ENCODE data around the gene USP14.
"Not testable (repeated sequence)": the region's sequence is repeated elsewhere in the genome, so short reads cannot be mapped to it uniquely, and the experiment has no call there.

The USP14 gene

DNA sequence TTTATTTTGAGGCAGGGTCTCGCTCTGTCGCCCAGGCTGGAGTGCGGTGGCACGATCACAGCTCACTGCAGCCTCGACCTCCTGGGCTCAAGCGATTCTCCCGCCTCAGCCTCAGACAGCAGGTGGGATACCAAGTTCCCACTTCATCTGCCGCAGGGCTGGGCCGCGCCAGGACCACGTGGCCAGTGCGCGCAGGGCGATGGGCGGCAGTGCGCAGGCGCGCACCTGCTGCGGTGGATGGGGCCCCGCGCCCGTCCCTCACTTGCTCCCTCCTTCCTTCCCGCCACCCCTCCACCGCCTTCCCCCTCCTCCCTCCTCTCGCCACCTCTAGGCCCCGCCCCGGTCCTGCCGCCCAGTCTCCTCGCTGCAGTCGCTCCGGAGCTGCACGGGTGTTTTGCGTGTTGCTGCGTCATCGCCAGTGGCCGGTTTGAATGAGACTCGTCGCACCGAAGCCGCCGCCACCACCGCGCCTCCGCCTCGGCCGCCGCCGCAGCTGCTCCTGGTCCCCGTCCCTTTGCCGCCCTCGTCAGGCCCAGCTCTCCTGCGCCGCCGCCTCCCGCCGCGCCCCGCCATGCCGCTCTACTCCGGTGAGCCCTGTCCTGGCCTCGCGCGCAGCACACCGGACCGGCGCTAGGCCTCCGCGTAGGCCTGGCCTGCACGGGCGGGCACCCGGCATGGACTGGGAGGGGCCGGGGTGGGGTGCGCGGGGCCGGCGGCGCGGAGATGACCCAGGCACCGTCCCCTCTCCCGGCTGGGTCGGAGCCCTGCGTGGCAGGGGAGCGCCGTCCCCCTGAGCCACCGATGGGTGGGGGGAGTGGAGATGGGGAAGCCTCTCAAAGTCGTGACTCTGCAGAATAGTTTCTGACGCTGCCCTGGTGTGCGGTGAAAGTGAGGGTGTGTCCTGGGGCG lies at the start of gene USP14:
Gene USP14, plus strand, starts transcription at position 430 of the 909 bp plus-strand sequence. Its CDS starts 142 bp downstream, at position 572.
- peak; percentile 92 for DNase-seq

DNA sequence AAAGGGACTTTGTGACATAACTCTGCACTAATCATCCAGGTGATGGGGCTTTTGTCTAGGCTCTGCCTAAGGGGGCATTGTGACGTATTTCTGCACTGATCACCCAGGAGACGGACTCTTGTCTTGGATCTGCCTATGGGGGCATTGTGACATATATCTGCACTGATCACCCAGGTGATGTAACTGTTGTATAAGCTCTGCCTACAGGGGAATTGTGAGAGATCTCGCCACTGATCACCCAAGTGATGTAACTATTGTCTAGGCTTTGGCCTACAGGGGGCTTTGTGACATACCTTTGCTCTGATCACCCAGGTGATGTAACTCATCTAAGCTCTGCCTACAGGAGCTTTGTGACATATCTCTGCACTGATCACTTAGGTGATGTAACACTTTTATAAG lies 49.7 kb upstream of the USP14 start:
- DNase-seq, result not testable (repeated sequence)

DNA sequence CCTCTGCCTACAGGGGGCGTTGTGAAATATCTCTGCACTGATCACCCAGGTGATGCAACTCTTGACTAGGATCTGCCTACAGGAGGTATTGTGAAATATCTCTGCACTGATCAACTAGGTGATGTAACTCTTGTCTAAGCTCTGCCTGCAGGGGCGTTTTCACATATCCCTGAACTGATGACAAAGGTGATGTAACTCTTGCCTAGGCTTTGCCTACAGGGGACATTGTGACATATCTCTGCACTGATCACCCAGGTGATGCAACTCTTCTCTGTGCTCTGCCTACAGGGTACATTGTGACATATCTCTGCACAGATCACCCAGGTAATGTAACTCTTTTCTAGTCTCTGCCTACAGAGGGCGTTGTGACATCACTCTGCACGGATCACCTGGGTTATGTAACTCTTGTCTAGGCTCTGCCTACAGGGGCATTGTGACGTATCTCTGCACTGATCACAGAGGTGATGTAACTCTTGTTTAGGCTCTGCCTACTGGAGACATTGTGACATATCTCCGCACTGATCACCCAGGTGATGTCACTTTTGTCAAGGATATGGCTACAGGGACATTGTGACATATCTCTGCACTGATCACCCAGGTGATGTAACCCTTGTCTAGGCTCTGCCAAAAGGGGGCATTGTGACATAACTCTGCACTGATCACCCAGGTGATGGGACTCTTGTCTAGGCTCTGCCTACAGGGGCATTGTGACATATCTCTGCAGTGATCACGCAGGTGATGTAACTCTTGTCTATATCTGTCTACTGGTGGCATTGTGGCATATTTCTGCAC lies 49.0 kb upstream of the USP14 start:
- DNase-seq, result not testable (repeated sequence)

DNA sequence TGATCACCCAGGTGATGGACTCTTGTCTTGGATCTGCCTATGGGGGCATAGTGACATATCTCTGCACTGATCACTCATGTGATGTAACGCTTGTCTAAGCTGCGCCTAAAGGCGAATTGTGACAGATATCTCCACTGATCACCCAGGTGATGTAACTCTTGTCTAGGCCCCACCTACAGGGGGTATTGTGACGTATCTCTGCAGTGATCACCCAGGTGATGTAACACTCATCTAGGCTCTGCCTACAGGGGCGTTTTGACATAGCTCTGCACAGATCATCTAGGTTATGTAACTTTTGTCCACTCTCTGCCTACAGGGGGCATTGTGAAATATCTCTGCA lies 48.5 kb upstream of the USP14 start:
- DNase-seq, result not testable (repeated sequence)

DNA sequence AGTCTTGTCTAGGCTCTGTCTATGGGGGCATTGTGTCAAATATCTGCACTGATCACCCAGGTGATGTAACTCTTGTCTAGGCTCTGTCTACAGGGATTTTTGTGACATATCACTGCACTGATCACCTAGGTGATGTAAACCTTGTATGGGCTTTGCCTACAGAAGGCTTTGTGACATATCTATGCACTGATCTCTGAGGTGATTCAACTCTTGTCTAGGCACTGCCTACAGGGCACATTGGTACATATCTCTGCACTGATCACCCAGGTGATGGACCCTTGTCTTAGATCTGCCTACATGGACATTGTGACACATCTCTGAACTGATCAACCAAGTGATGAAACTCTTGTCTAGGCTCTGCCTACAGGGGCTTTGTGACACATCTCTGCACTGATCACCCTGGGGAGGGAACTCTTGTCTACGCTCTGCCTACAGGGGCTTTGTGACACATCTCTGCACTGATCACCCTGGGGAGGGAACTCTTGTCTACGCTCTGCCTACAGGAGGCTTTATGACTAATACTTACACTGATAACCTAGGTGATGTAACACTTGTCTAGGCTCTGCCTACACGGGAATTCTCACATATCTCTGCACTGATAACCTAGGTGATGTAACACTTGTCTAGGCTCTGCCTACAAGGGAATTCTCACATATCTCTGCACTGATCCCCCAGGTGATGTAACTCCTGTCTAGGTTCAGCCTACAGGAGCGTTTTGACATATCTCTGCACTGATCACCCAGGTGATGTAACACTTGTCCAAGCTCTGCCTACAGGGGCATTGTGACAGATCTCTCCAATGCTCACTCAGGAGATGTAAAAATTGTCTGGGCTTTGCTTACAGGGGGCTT lies 47.8 kb upstream of the USP14 start:
- DNase-seq, result not testable (repeated sequence)

DNA sequence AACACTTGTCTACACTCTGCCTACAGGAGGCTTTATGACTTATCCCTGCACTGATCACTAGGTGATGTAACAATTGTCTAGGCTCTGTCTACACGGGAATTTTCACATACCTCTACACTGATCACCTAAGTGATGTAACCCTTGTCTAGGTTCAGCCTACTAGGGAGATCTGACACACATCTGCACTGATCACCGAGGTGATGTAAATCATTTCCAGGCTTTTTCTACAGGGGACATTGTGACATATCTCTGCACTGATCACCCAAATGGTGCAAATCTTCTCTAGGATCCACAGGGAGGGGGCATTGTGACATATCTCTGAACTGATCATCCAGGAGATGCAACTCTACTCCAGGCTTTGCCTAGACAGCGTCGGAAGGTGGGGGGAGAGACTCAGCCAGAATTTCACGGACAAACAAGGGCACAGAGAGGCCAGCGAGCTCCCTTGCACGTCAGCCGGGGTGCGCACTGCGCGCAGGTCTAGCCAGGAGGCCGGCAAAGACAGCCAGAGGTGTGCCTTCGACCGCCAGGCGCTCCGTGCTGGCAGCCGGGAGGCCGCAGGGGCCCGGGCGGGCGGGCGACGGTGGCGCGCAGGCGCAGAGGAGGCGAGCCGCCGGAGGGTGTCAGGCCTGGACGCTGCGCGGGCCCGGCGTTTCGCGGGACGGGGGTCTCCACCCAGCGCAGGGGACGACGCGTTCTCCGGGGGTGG lies 46.9 kb upstream of the USP14 start:
- DNase-seq, result no peak

DNA sequence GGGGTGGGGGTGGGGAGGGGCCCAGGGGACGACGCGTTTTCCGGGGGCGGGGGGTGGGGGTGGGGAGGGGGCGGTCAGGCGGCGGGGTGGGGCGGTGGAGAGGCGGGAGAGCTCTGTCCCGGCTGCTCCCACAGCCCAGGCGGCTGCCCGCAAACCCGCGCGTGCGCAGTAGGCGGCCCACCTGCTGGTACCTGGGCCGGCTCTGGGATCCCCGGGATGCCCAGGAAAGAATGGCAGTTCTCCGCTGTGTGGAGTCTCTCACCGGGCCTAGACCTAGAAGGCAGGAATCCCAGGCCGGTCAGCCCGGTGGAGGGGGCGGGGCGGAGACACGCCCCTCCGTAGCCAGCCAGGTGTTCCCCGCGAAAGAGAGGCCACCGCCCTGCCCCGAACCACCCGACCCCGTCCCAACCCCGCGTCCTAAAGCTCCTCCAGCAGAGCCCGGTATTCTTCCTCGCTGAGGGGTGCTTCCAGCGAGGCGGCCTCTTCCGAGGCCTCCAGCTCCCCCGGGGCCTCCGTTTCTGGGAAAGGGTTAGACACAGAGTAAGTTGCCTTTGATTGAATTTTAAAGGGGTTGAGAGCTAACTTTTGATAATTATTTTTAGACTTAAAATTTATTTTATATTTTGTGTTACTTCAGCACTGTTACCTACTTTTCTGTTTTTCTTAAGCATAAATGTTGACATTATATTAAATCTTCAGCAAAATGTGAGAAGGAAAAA lies 46.2 kb upstream of the USP14 start:
- DNase-seq, result not testable (repeated sequence)

DNA sequence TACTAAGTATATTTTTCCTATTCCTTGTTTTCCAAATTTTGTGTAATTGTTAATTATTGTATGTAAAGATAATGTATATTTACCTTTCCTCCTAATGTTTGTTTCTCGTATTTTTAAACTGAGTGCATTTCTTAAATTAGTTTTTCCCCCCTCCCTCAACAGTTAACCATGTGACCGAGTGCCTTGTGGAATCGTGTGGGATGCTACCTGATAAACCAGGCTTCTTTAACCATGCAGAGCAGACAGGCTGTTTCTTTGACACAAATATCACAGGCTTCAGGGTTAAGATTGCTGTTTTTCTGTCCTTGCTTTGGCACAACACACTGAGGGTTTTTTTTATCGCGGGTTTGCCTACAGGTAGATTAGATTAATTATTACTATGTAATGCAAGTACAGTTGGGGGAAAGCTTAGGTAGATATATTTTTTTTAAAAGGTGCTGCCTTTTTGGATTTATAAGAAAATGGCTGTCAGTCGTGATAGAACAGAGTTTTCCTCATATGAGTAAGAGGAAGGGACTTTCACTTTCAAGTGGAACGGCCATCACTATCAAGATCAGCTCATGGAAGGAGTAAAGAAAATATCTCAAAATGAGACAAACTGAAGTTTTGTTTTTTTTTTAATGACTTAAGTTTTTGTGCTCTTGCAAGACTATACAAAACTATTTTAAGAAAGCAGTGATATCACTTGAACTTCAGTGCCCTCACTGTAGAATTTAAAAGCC lies 37.7 kb upstream of the USP14 start:
- not testable (repeated sequence) for DNase-seq

DNA sequence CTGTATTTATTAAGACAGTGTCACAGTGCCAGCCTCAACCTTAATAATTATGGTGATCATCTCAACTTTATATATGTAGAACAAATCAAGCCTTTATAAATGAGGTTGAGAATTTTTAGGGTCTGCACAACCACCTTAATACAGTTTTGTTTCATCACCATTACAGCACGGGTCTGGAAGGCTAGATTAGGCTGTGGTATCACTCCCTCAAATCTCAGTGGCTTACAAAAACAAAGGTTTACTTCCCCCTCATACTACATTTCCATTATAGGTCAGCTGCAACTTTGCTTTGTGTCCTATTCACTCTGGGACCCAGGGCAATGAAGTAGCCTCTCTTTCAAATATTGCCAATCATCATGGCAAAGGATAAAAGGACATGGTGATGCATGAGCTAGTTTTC lies 23.3 kb upstream of the USP14 start:
- DNase-seq, result no peak

DNA sequence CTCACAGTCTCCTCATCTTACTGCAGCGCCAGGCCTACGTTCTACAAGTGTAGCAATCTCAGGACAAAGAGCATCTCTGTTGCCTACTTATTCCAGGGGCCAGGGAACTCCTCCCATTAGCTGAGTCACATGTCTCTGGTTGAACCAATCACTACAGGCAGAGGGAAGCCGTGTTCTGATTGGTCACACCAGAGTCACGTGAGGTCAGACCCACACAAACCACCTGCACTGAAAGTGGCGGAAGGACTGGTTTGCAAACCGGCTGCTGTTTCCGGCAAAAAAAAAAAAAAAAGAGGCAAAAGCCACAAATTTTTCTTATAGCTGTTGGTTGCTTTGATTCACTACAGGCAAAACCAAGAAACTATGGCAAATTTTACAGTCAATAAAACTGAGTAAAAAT lies 21.9 kb upstream of the USP14 start:
- DNase-seq, result no peak

DNA sequence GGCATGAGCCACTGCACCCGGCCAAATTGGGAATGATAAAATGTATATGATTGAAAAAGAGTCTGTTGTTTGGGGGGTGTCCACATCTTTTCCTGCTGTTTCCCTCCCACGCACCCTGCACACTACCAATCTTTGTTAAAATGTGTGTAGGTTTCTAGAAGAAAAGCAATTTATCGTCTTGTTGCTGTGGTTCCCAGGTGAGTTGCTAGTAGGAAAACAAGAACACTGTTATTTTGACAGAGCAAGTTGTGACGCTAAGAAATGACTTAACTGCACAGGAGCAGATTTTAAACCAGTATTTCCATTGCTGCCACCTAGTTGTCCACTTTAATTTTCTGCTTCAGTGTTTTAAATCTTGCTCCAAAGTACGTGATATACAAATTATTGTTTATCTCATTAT lies 21.0 kb upstream of the USP14 start:
- DNase-seq, result no peak

DNA sequence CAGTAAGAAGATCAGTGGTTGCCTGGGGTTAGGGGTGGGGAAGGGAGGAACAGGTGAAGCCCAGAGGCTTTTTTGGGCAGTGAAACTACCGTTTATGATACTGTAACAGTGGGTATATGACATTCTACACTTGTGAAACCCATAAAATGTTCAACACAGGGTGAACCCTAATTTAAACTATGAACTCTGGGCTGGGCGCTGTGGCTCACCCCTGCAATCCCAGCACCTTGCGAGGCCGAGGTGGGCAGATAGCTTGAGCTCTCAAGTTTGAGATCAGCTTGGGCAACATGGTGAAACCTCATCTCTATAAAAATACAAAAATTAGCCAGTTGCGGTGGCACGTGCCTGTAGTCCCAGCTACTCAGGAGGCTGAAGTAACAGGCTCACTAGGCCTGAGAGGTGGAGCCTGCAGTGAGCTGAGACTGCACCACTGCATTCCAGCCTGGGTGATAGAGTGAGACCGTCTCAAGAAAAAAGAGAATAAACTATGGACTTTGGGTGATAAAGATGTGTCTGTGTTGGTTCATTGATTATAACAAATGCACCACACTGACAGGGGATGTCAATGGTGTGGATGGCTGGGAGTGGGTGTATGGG lies 17.6 kb upstream of the USP14 start:
- no peak for DNase-seq

DNA sequence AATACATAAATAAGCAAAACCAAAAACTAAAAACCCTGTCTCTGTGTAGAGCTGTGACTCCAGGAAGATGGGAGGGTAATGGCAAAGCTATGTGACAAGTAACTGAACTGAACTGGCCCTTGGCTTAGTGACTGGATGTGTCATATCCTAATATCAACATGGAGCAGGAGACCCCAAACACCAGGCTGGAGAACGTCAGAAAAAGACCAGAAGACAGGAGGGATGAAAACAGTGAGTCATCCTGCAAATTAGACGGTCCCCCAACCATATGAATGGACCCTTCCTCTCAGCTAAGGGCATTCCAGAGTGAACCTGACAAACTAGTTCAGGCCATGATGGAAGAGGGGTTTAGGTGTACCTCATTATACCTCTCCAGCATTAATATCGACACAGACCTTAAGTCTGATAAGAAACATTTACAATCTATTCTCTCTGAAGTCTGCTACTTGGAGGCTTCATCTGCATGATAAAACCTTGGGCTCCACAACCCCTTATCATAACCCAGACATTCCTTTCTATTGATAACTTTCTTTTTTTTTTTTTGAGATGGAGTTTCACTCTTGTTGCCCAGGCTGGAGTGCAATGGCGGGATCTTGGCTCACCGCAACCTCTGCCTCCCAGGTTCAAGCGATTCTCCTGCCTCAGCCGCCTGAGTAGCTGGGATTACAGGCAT lies 15.6 kb upstream of the USP14 start:
- DNase-seq, result not testable (repeated sequence)

DNA sequence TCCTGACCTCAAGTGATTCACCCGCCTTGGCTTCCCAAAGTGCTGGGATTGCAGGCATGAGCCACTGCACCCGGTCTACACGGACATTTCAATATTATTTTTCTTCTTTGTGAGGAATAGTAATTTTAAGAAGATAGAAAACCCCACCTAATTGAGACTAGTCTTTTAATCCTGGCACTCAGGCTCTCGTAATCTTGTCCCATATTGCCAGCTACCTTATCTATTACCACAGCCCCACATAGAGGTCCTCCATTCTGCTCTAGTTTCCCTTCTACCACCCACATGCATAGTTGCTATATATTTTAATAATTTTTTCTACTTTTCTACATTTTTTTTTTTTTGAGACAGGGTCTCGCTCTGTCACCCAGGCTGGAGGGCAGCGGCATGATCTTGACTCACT lies 9.5 kb upstream of the USP14 start:
- DNase-seq, result no peak

DNA sequence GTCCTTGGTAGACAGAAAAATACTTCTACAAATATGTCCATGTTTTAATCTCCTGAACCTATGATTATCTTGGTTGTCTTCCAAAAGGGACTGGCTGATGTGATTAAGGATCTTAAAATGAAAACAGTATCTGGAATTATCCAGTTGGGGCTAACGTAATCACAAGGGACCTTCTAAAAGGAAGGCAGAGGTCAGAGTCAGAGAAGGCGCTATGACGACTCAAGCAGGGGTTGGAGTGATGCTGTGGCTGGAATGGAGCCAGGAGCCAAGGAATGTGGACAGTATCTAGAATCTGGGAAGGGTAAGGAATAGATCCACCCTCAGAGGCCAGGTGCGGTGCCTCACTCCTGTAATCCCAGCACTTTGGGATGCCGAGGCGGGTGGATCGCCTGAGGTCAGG lies 4.2 kb upstream of the USP14 start:
- DNase-seq, result no peak

DNA sequence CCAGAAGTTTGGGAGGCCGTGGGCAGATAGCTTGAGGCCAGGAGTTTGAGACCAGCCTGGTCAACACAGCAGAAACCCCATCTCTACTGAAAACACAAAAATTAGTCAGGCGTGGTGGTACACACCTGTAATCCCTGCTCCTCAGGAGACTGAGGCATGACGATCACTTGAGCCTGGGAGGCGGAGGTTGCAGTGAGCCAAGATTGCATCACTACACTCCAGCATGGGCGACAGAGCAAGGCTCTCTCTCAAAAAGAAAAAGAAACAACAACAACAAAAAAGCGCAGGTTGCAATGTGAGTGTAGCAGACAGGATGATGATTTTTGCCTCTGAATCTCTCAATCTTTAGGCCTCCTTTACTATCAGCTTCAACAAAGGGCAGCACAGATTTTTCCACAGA lies 2.7 kb upstream of the USP14 start:
- no peak for DNase-seq

DNA sequence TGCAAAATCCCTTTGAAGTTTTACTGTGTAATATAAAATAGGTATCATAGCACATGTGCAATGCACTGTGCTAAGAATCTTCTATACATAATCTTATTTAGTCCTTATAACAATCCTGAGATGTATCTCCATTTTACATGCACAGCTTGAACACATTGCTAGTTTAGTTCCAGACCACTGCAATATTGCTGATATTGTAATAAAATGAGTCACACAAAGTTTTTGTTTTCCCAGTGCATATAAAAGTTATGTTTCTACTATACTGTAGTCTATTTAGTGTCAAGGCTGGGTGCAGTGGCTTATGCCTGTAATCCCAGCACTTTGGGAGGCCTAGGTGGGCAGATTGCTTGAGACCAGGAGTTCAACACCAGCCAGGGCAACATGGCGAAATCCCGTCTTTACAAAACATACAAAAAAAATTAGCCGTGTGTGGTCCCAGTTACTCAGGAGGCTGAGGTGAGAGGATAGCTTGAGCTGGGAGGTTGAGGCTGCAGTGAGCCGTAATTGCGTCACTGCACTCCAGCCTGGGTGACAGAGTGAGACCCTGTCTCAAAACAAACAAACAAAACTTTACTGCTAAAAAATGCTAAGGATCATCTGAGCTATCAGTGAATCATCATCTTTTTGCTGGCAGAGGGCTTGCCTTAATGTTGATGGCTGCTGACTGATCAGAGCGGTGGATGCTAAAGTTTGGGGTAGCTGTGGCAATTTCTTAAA lies 1.7 kb upstream of the USP14 start:
- DNase-seq, result no peak

DNA sequence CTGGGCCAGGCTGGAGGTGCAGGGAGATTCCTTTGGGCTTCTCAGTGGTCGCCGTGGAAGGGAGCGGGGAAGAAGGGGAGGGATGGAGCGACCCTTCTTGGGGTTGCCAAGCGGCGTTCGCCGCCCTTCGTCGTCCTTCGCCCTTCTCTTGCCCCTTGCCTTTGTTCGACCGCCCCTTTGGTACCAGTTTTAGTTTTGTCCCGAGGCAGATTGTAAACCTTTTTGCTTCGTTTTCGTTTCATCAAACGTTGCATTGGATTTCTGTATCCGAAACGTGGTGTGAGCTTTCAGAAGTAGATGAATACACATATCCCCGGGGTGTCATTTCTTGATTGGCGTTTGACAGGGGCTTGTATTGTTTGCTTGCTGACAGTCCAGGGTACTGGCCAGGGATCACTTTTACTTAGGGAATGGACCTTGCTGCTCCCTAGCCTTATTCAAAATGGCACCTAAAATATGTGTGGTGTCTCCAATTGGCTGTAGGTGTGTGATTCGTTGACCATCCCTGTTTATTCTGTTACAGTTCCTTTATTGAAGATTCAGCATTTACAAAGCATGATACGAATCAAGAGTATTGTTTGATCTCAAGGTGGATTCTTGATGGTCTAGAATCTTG lies 788 bp downstream of the USP14 start:
- DNase-seq, result no peak

DNA sequence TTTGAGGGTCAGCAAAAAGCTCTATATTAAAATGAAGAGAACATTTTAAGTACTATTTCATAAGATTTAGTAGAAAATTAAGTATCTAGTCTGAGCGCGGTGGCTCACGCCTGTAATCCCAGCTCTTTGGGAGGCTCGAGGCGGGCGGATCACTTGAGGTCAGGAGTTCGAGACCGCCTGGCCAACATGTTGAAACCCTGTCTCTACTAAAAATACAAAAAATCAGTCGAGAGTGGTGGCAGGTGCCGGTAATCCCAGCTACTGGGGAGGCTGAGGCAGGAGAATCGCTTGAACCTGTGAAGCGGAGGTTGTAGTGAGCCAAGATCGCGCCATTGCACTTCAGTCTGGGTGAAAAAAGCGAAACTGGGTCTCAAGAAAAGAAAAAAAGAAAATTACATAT lies 1.6 kb downstream of the USP14 start:
- no peak for DNase-seq
